HAP-1 (cell line): Measurements from ENCODE around the gene GRAMD2A.
"Not testable (repeated sequence)": the region's sequence is repeated elsewhere in the genome, so short reads cannot be mapped to it uniquely, and the experiment has no call there.

Experiments used
- DNase-seq, 2 experiments: peaks; one replicate each; pipeline ENCODE4 v3.0.0-alpha.2; 2016 to 2020; ENCODE audit warnings: low spot score in 2 of 2
- H3K27me3 ChIP-seq: fragments of 250-450 bp; sonication (Bioruptor Pico); 2 replicates; pipeline ENCODE4 v1.5.1; 2020; ENCODE audit warnings: low read depth, mild to moderate bottlenecking, moderate library complexity
- H3K36me3 ChIP-seq: fragments of 250-450 bp; sonication (Bioruptor Pico); replicated peaks from 2 replicates; pipeline ENCODE4 v1.5.1; 2020; ENCODE audit warnings: mild to moderate bottlenecking
- H3K4me1 ChIP-seq: fragments of 250-450 bp; sonication (Bioruptor Pico); 2 replicates; pipeline ENCODE4 v1.5.1; 2020; ENCODE audit warnings: mild to moderate bottlenecking
- H3K4me3 ChIP-seq: fragments of 250-450 bp; sonication (Bioruptor Pico); 2 replicates; pipeline ENCODE4 v1.5.1; 2020; ENCODE audit warnings: mild to moderate bottlenecking, moderate library complexity
- H3K9me3 ChIP-seq: fragments of 250-450 bp; sonication (Bioruptor Pico); 2 replicates; pipeline ENCODE4 v1.5.1; 2020; ENCODE audit warnings: mild to moderate bottlenecking, moderate library complexity
- in situ Hi-C: fragments of 300-500 bp; cut with MboI; formaldehyde crosslinking; loops from 3 replicates; pipeline ENCODE4 v1.14.3; 2020; ENCODE audit warnings: low sequenced_read_pairs, inconsistent platforms, mixed read lengths

GRAMD2A gene

DNA sequence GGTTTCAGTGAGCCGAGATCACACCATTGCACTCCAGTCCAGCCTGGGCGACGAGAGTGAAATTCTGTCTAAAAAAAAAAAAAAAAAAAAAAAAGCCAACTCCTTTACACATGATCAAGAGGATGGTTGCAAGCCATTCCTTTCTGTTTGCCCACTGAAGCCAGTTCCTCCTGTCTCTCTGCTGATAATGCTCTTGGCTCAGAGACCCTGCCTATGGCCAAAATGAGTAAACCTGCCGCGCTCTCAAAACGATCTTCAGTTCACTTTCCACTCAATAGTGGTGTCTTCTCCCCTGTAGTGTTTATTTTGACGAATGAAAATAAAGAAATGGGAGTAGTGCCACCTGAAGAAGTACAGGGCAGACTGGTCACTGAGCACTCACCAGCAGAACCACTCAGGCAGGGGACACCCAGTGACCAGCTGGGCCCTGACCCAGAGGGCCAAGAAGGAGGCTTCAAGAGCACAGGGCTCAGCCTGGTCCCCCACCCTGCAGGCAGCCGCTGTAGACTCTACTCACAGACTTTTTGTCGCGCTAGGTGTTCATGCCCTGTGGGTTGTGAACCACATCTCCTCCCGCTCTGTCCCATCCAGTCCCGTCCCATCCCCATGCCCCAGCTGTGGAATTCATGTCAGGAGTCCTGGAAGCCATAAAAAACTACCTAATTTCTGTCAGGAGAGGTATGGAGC, 23.6 kb downstream of the GRAMD2A start:
- Histone ChIP-seq H3K4me1 (no peaks in the 10 kb centered on the region), H3K36me3 (no peaks in the 10 kb centered on the region), H3K27me3 (peaks cover 10% of the 10 kb centered on the region; the same call in 1 of the 2 replicates), H3K9me3 (no peaks in the 10 kb centered on the region), H3K4me3 (no peak overlapping the region)
- DNase-seq = no peak
- in situ Hi-C loops = no loop called here

DNA sequence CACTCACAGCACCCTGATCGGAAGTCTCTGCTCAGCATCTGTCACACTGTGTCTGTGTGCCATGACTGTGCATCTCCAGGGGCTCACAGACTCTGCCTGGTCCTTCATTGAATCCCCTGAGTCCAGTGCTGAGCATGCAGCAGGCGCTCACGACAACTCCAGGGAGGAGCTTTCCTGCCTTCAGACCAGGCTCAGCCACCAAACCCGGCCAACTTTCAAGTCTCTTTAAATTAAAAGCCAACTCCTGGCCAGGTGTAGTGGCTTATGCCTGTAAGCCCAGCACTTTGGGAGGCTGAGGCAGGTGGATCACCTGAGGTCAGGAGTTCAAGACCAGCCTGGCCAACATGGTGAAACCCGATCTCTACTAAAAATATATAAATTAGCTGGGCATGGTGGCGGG, 24.2 kb downstream of the GRAMD2A start:
- H3K36me3 ChIP-seq = no peaks in the 10 kb centered on the region
- no peaks in the 10 kb centered on the region for H3K9me3 ChIP-seq
- DNase-seq = no peak
- in situ Hi-C loops = no loop called here
- no peaks in the 10 kb centered on the region for H3K4me1 ChIP-seq
- no peak overlapping the region for H3K4me3 ChIP-seq
- H3K27me3 ChIP-seq = peaks cover 10% of the 10 kb centered on the region; the same call in 1 of the 2 replicates

DNA sequence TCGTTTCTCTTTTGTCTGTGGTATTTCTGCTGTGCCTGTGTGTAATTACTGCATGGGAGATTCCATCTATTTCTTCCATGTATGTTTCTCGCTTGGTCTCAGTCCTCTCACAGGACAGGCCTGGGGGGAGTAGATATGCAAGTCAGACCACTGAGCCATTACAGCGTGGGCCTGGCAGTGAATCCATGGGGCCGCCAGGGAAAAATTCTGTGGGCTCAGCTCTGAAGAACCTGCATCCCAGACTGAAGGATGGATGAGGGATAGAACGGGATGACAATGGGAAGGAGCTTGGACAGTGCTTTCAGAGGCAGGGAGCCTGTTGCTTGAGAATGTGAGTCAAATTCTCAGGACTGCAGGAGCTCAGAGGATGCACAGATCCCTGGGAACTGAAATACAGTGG, 24.8 kb downstream of the GRAMD2A start:
- peaks cover 10% of the 10 kb centered on the region; the same call in 1 of the 2 replicates for H3K27me3 ChIP-seq
- H3K4me3 ChIP-seq = no peak overlapping the region
- H3K9me3 ChIP-seq = no peaks in the 10 kb centered on the region
- no peak for DNase-seq
- no peaks in the 10 kb centered on the region for H3K4me1 ChIP-seq
- in situ Hi-C loops = no loop called here
- no peaks in the 10 kb centered on the region for H3K36me3 ChIP-seq

DNA sequence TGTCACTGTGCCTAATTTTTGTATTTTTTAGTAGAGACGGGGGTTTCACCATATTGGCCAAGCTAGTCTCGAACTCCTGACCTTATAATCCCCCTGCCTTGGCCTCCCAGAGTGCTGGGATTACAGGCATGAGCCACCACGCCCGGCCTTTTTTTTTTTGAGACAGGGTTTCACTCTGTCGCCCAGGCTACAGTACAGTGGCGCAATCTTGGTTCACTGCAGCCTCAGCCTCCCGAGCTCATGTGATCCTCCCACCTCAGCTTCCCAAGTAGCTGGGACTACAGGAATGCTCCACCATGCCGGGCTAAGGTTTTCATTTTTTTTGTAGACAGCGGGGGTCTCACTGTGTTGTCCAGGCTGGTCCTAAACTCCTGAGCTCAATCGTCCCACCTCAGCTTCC, 25.6 kb downstream of the GRAMD2A start:
- in situ Hi-C loops, DNase-seq, H3K4me3 ChIP-seq, H3K36me3 ChIP-seq, H3K4me1 ChIP-seq, H3K9me3 ChIP-seq: not testable (repeated sequence)
- peaks cover 10% of the 10 kb centered on the region; the same call in 1 of the 2 replicates for H3K27me3 ChIP-seq

DNA sequence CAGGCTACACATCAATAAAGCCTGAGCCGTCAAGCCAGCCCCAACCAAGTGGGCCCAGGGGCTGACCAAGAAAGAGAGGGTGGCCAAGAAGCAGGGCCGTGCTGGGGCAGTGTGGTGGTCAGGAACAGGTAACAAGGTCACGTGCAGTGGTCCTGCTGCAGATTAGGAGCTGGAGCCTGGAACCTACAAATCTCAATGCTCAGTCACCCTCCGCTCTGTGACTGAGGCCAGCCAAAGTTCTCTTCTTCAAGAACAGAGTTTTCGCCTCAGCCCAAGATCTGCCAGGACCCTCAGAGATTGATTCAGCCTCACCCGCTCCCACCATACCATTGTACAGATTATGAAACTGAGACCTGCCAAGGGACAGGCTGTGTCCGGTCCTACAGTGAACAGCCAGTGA, 26.9 kb downstream of the GRAMD2A start:
- no peaks in the 10 kb centered on the region for H3K36me3 ChIP-seq
- no peaks in the 10 kb centered on the region; the same call in 1 of the 2 replicates for H3K9me3 ChIP-seq
- H3K27me3 ChIP-seq = peaks cover 8% of the 10 kb centered on the region; the same call in 1 of the 2 replicates
- no peak overlapping the region for H3K4me3 ChIP-seq
- in situ Hi-C loops = no loop called here
- no peak for DNase-seq
- H3K4me1 ChIP-seq = no peaks in the 10 kb centered on the region

DNA sequence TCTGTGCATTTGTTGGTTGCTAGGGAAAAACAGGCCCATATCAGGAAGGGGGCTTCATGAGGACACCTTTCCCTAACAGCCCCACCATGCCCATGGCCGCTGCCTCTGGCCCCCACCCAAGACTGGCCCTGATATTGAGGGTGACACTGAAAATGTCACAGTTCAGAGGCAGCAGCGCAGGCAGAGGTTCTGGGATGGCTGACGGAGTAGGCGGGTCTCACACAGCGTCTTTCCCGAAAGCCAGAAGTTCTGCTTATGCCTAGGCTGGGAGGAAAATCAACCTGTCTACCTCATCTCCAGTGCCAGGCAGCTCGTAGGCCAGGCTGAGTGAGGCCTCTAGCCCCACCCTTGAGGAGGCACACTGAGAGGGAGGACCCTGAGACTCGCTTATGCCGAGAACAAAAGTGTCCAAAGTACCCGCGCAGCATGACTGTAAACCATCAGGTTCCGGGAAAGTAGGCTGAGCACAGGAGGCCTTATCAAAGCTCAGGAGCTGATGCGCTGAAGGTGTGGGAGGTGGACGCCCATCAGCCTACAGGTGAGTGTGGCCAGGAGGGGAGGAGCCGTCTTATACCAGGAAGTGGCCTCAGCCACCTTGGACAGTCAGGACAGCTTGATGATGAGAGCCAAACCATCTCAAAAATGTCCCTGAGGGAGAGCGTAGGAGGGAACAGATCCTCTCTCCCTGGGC, 27.5 kb downstream of the GRAMD2A start:
- H3K4me1 ChIP-seq = no peaks in the 10 kb centered on the region
- no peak overlapping the region for H3K4me3 ChIP-seq
- in situ Hi-C loops = no loop called here
- peaks cover 7% of the 10 kb centered on the region; the same call in 1 of the 2 replicates for H3K27me3 ChIP-seq
- DNase-seq = no peak
- H3K9me3 ChIP-seq = no peaks in the 10 kb centered on the region; the same call in 1 of the 2 replicates
- no peaks in the 10 kb centered on the region for H3K36me3 ChIP-seq

DNA sequence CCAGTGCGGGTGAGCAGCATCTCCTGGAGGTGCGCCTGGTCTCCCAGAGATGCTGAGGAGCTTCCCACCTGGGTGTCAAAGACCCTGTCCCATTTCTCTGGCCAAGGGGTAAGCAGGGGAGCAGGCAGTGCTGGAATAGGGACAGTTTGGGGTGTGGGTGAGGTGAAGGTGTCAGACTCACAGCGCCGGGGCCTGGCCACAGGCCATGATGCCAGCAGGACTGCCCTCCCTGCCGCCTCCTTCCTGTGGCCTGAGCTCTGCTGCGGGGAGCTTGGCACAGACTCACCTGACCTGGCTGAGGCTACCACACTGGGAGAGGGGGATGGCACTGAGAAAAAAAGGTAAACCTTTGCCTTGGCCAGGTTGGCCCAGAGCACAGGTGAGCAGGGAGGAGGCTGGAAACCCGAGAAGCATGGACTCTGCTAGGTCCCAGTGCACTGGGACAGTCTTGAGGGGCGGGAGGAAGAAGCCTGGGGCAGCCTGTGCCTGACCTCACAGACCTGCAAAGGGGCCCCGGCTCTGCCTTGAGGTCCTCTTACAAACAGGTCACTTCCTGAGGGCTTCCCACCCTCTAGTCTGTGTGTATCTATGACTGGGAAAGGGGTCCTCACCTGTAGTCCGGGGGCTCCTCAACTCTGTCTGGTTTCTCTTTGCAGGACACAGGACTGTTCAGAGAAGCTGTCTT, 28.2 kb downstream of the GRAMD2A start:
- in situ Hi-C loops = no loop called here
- Histone ChIP-seq H3K4me3 (no peak overlapping the region), H3K4me1 (no peaks in the 10 kb centered on the region), H3K27me3 (peaks cover 2% of the 10 kb centered on the region; the same call in 1 of the 2 replicates), H3K9me3 (no peaks in the 10 kb centered on the region; the same call in 1 of the 2 replicates), H3K36me3 (no peaks in the 10 kb centered on the region)
- DNase-seq = no peak

DNA sequence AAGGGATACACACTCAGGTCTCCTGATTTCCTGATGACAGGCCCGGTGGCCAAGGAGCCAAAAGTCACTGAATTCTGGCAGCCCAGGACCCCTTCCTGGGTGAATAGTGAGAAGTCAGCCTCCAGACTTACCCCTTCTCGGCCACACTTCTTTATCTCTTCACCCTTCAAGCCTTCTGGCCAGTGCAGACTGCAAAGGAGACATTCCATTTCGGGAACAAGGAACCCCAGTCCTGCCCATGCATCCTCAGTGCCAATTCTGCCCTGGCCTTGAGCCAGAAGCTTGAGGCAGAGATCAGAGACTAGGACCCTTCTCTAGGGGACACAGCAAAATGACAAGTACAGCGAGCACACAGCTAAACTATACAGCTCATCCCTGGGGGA, 28.8 kb downstream of the GRAMD2A start:
- in situ Hi-C loops = no loop called here

DNA sequence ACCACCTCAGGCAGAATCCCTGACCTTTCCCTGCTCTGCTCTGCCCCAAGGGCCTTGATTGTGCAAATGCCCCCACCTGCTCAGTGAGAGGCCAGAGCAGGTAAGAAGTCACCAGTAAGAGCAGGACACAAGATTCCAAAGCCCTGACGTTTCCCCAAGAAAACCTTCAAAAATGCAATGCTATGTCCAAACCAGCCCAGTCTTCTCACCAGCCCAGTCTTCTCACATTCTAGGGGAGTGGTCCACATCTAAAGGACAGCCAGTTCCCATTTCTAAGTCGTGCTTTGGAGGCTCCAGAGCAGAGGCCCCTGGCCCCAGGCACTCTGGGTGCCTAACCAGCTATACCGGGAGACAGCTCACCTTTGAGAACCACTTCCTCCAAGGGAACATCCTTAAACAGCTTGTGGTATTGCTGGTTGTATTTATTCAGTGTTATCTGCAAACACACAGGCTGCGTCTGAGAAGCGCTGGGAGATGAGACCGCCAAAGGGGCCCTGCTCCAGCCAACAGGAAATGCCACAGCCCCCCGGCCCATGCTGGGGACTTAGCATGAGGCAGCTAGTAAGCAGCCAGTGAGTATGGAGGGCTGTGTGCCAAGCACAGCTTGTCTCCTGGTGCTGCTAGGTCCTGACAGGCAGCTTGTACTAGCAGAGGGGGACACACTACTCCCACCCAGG, 29.3 kb downstream of the GRAMD2A start:
- no peak for DNase-seq
- Histone ChIP-seq H3K36me3 (no peaks in the 10 kb centered on the region), H3K9me3 (no peaks in the 10 kb centered on the region; the same call in 1 of the 2 replicates), H3K4me3 (no peak overlapping the region), H3K4me1 (no peaks in the 10 kb centered on the region), H3K27me3 (peaks cover 2% of the 10 kb centered on the region)
- in situ Hi-C loops = no loop called here

More for the DNA sequence above, 28.8 kb downstream of the GRAMD2A start:
- no peak for DNase-seq
- no peaks in the 10 kb centered on the region for H3K36me3 ChIP-seq
- H3K27me3 ChIP-seq = peaks cover 2% of the 10 kb centered on the region
- H3K4me3 ChIP-seq = no peak overlapping the region
- H3K4me1 ChIP-seq = no peaks in the 10 kb centered on the region
- no peaks in the 10 kb centered on the region; the same call in 1 of the 2 replicates for H3K9me3 ChIP-seq

DNA sequence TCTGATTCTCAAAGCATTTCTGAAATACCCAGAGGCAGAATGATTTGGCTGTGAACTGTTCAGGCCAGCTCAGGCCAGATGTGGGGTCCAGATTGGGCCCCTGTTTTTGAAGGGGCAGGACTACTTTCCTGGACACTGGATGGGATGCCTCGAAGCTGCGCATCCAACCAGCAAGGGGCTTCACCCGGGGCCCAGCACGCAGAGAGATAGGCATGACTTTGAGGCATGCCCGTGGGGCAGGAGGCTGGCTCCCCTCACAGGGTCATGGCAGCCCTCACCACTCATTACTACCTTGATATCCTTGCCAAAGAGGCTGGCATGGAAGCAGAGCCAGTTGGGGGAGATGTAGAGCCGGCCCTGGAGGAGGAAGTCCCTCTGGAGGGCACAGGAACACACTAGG, 30.1 kb downstream of the GRAMD2A start:
- Histone ChIP-seq H3K4me1 (no peaks in the 10 kb centered on the region), H3K4me3 (no peak overlapping the region), H3K36me3 (no peaks in the 10 kb centered on the region), H3K9me3 (no peaks in the 10 kb centered on the region; the same call in 1 of the 2 replicates), H3K27me3 (peaks cover 2% of the 10 kb centered on the region; the same call in 1 of the 2 replicates)
- in situ Hi-C loops = no loop called here
- DNase-seq = no peak

DNA sequence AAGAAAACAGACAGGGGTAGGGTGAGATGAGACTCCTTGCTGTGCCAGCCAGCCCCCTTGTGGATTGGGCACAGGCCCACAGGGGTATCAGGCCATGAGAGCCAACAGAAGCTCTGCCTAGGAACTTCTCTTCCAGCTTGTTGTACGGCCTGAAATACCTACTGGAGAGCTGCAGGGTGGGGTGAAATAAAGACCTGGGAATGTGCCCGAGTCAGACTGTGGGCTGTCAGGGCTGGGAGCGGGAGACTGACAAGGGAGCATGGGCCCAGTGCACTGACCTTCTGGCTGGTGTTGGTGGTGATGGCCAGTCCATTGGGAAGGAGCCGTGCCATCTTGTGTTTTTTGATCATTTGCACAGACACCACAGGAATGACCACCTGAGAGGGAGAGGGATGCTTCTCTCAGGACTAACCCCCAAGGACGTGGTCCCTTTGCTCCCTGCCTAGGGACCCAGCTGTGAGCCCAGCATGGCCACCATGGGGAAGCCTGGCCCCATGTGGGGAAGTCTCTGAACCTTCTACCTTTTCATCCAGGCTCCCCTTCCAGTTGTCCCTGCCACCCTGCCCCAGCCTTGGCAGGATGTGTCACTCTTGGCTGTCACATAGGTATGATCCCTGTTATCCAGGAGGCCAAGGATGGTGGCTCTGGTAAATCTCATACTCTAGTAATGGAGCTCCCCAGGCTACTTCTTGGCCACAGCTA, 30.7 kb downstream of the GRAMD2A start:
- DNase-seq = no peak
- Histone ChIP-seq H3K9me3 (no peaks in the 10 kb centered on the region; the same call in 1 of the 2 replicates), H3K4me3 (no peak overlapping the region), H3K36me3 (no peaks in the 10 kb centered on the region), H3K4me1 (no peaks in the 10 kb centered on the region), H3K27me3 (peaks cover 2% of the 10 kb centered on the region; the same call in 1 of the 2 replicates)
- in situ Hi-C loops = no loop called here

DNA sequence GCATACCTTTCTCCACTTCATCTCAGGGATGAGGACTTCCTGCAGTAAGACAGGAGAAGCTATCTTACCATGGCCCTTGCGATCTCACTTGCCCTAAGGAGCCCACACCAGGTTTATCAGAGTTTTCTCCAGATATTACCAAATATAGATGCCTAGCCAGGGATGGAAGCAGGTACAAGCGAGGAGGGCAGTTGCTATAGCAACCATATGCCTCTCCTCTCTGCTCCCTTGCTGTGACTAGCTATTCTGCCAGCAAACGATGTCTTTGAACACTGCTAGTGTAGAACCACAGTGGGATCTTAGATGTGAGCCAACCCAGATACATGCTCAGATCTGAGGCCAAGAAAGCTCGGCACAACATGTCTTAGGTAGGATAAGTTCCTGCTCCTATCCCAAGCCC, 33.9 kb downstream of the GRAMD2A start:
- H3K4me1 ChIP-seq = no peaks in the 10 kb centered on the region
- H3K4me3 ChIP-seq = no peak overlapping the region
- no peaks in the 10 kb centered on the region; the same call in 1 of the 2 replicates for H3K27me3 ChIP-seq
- no peaks in the 10 kb centered on the region; the same call in 1 of the 2 replicates for H3K9me3 ChIP-seq
- DNase-seq = no peak
- in situ Hi-C loops = no loop called here
- H3K36me3 ChIP-seq = no peaks in the 10 kb centered on the region

DNA sequence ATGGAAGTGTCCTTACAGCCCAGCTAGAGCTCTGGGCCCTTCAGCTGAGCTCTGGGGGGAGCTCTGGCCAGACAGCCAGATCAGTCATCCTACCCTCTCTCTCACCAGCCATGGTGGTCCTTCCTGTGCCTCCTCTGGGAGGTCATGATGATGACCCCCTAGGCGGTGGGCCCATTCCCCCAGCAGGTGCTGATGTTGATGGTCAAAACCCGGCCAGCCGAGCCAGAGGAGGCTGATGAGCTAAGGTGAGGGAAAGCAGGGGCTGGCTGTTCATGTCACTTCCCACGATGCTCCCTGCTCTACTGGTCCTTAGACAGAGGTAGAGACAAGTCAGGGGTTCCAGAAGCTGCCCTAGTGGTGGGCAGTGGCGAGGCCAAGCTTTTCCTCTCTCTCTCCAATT, 35.0 kb downstream of the GRAMD2A start:
- H3K4me3 ChIP-seq = no peak overlapping the region
- no peaks in the 10 kb centered on the region for H3K36me3 ChIP-seq
- no peaks in the 10 kb centered on the region; the same call in 1 of the 2 replicates for H3K9me3 ChIP-seq
- in situ Hi-C loops = no loop called here
- no peaks in the 10 kb centered on the region for H3K4me1 ChIP-seq
- no peaks in the 10 kb centered on the region; the same call in 1 of the 2 replicates for H3K27me3 ChIP-seq
- no peak for DNase-seq
